Spleen (tissue), 7 donors: ENCODE results near the gene MFSD12.

Experiments used
- CTCF ChIP-seq, 11 experiments: fragments of 200-600 bp in 7 of 11; fragments of 450-650 bp in 4 of 11; sonication (generic) in 4 of 11; IDR thresholded peaks in 8 of 11; conservative IDR thresholded peaks in 3 of 11; 1 replicate in 7 of 11; 2 replicates in 4 of 11; pipeline versions ENCODE4 v1.4.0 to v1.8.0; 2016 to 2021; ENCODE audit warnings: antibody characterized with exemption in 11 of 11, inconsistent platforms in 4 of 11, mild to moderate bottlenecking in 1 of 11
- POLR2A ChIP-seq, 3 donors: fragments of 450-650 bp; IDR thresholded peaks; one replicate each; pipeline ENCODE4 v1.5.1; 2017; ENCODE audit warnings: antibody characterized with exemption in 3 of 3, mild to moderate bottlenecking in 1 of 3
- donor health status: DM: no; HTN: no; CAD: no; lungs with moderate emphysema.
- donor health status: DM: no; HTN: no; CAD: no.
- donor health status: DM: no; HTN: no; CAD: no.

DNA sequence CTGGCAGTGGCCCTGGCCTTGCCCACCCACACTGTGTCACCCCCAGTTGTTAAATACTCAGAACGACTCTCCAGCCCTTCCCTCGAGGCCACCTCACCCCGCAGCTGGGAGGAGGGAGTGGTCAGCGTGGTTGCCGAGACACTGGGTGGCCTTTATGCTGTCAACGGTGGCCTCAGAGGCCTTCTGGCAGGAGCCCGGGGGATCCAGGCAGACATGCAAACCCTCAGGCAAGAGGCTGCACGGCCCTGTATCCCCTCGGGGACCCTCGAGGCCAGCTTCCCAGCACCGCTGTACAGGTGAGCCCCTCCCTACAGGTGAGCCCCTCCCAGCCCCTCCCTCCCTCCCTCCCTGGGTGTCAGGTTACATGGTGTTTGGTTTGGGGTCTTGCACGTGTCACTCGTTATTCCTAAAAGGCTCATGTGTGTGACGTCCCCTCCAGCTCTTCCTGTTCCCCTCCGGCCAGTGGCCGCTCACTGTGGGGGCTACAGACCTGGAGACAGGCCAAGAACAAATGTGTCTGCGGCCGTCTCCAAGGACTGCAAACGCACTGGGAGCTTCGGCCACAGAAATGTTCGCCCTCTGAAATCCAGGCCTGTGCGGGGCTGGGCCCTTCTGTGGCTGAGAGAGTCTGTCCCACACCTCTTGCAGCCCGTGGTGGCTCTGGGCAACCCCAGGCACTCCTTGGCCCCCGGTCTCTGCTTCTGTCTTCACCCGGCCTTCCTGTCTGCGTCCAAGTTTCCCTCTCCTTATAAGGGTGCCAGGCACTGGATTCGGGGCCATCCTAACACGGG lies 18.2 kb downstream of the MFSD12 start, which contains the start of gene TEKTIP1:
- TF ChIP-seq CTCF (IDR thresholded peaks at IDR 0.05 in 8 of 11, conservative IDR thresholded peaks at IDR 0.05 in 3 of 11) (no peak), POLR2A (IDR thresholded peaks at IDR 0.05) (no peak)
